ENCODE results near the gene UGT2B15. TPM values are rescaled to one million over a fixed set of nuclear protein-coding genes. Genes with fewer than 3 reads are reported as not detected.
"Not testable (repeated sequence)": the region's sequence is repeated elsewhere in the genome, so short reads cannot be mapped to it uniquely, and the experiment has no call there.

Gene UGT2B15
- total RNA-seq = 10 to 100 TPM; 50.8 to 69.8 TPM

DNA sequence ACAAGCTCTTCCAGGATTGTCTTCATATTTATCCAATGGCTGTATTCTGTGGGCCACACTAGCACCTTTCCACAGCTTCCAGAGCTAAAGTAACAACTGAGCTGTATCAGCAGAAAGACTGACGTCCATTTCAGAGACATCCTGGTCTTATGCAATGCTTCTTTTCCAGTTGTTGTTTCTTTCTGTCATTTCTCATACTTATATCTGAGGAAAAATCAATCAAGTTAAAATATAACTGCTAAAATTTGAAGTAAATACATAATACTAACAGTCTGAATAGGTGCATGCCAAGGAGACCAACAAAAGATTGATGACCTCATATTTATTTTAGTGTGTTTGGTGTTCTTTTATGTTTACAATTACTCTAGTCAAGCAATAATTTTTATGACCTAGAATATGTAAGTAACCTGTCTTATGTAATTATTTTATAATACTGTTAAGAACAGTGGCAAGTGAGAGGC is at the start of gene UGT2B15:
Gene UGT2B15, minus strand, starts transcription at position 174 of the 461 bp plus-strand sequence. Its CDS starts 34 bp downstream, at position 140.
- DNase-seq; intact Hi-C loops (cut with DNase I); H3K9me3 ChIP-seq; H3K27me3 ChIP-seq; H3K36me3 ChIP-seq; H3K9ac ChIP-seq (ENCODE audit: low read depth in 2 of 2, low read length in 2 of 2); H3K4me3 ChIP-seq; H3K27ac ChIP-seq; H3K4me1 ChIP-seq: not testable (repeated sequence)

DNA sequence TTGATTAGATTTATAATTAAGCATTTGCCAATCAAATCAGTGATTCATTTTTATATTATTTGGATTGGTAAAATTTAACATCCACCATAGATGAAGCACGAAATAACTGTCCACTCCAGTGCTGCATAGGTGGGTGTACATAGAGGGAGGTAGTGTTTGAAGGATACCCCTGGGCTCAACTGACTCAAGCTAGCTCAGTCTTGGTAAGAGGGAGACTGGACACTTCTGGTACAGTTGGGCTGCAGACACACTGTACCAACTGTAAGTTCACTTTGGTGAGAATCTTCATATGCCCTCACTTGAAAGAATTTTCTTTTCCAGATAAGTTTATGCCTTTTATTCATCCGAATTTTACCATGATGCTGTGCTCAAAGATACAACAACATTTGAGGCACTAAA is 48.6 kb upstream of the UGT2B15 start:
- H3K4me1 ChIP-seq = no peaks in the 10 kb centered on the region
- TF ChIP-seq CTCF (IDR thresholded peaks at IDR 0.05) = no peak
- H3K9me3 ChIP-seq = no peaks in the 10 kb centered on the region
- H3K4me3 ChIP-seq = no peak overlapping the region
- no peak overlapping the region for H3K9ac ChIP-seq (ENCODE audit: low read depth in 2 of 2, low read length in 2 of 2)
- DNase-seq = no peak
- intact Hi-C loops (cut with DNase I) = no loop called here
- H3K27ac ChIP-seq = no peak overlapping the region
- no peaks in the 10 kb centered on the region for H3K27me3 ChIP-seq
- H3K36me3 ChIP-seq = no peaks in the 10 kb centered on the region

DNA sequence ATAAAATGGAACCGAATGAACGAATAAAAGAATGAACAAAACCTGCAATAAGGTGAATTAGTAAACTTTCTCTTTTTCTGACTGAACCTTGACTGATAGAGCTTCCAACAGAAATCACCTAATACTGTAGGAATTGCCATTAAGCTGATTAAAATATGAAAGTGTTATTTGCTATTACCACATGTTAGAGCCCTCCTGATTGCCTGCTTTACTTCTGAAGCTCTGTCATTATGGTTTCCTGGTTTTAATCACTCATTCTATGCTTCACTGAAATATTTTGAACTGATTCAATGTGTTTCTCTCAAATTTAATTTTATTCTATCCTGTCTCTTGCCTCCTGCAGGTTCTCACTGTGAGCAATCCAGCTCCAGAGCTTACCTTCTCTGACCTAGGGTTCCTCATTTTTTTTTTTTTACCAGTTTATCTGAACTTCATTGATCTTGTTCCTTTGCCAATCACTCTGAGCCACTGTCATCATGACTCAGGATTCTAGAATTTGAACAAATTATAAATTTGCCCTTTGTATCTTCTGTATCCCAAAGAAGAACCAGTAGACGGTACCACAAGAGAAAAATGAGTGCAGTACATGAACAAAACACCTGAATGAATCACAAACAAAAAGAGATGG is 48.1 kb upstream of the UGT2B15 start:
- Histone ChIP-seq H3K4me3 (no peak overlapping the region), H3K9me3 (no peaks in the 10 kb centered on the region), H3K9ac (ENCODE audit: low read depth in 2 of 2, low read length in 2 of 2) (no peak overlapping the region), H3K27ac (no peak overlapping the region), H3K36me3 (no peaks in the 10 kb centered on the region), H3K27me3 (no peaks in the 10 kb centered on the region), H3K4me1 (no peaks in the 10 kb centered on the region)
- intact Hi-C loops (cut with DNase I) = no loop called here
- DNase-seq = no peak
- TF ChIP-seq CTCF (IDR thresholded peaks at IDR 0.05) = no peak

- Histone ChIP-seq H3K4me3 (no peak overlapping the region), H3K36me3 (no peaks in the 10 kb centered on the region), H3K4me1 (no peaks in the 10 kb centered on the region), H3K27ac (no peak overlapping the region), H3K9ac (ENCODE audit: low read depth in 2 of 2, low read length in 2 of 2) (no peak overlapping the region), H3K9me3 (no peaks in the 10 kb centered on the region), H3K27me3 (no peaks in the 10 kb centered on the region)
- DNase-seq = no peak
- TF ChIP-seq CTCF (IDR thresholded peaks at IDR 0.05) = no peak
- intact Hi-C loops (cut with DNase I) = no loop called here
These were observed 47.5 kb upstream of the UGT2B15 start for GRCh38 chr4:68717999-68718398.

GRCh38 chr4:68714400-68714799 is 43.9 kb upstream of the UGT2B15 start:
- Histone ChIP-seq H3K36me3 (no peaks in the 10 kb centered on the region), H3K9me3 (no peaks in the 10 kb centered on the region), H3K9ac (ENCODE audit: low read depth in 2 of 2, low read length in 2 of 2) (no peak overlapping the region), H3K27ac (no peak overlapping the region), H3K4me3 (no peak overlapping the region), H3K27me3 (no peaks in the 10 kb centered on the region), H3K4me1 (no peaks in the 10 kb centered on the region)
- no peak for TF ChIP-seq CTCF (IDR thresholded peaks at IDR 0.05)
- DNase-seq = no peak
- intact Hi-C loops (cut with DNase I) = no loop called here

DNA sequence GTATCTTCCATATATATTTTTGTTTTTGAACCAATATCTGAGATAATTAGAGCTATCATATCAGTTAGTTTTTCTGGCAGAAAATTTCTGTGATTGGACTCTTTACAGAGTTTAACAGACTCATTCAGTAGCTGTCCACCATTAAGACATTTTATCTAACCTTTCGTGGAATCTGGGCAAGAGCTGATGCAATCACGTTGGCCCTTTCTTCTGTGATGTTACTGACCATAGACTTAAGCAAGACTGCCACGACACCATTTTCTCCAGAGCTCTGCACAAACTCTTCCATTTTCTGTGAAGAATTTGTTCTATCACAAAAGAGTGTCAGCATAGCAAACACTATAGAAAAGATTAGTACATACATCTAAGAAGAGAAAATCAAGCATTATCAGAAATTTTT is 41.8 kb upstream of the UGT2B15 start:
- TF ChIP-seq CTCF (IDR thresholded peaks at IDR 0.05) = no peak
- Histone ChIP-seq H3K27ac (no peak overlapping the region), H3K36me3 (no peaks in the 10 kb centered on the region), H3K9me3 (no peaks in the 10 kb centered on the region), H3K4me1 (no peaks in the 10 kb centered on the region), H3K9ac (ENCODE audit: low read depth in 2 of 2, low read length in 2 of 2) (no peak overlapping the region), H3K27me3 (no peaks in the 10 kb centered on the region), H3K4me3 (no peak overlapping the region)
- no peak for DNase-seq
- intact Hi-C loops (cut with DNase I) = no loop called here

Data from colonic mucosa (tissue), 4 donors.